Liver (tissue), 9 donors: ENCODE data around the gene SLC26A9. TPM values are rescaled to one million over a fixed set of nuclear protein-coding genes. Genes with fewer than 3 reads are reported as not detected.
"Not testable (repeated sequence)": the region's sequence is repeated elsewhere in the genome, so short reads cannot be mapped to it uniquely, and the experiment has no call there.

Experiments
- DNase-seq: peaks from one replicate; pipeline ENCODE4 v3.0.0-alpha.2; 2017; ENCODE audit warnings: low spot score
- H3K27ac ChIP-seq, 2 donors: one replicate each; pipeline ENCODE4 v1.7.0; 2013; ENCODE audit warnings: inconsistent platforms in 2 of 2, low read length in 2 of 2, control low read depth in 1 of 2, low read depth in 1 of 2, mild to moderate bottlenecking in 1 of 2
- H3K27me3 ChIP-seq, 4 donors: one replicate each; pipeline versions ENCODE4 v1.6.1 to v1.7.0; 2013; ENCODE audit warnings: low read length in 3 of 4, inconsistent platforms in 1 of 4, mild to moderate bottlenecking in 1 of 4, moderate library complexity in 1 of 4; ENCODE audit not compliant: control insufficient read depth in 4 of 4, insufficient read depth in 4 of 4
- H3K36me3 ChIP-seq, 4 donors: one replicate each; pipeline versions ENCODE4 v1.6.1 to v1.7.0; 2013; ENCODE audit warnings: low read length in 3 of 4, mild to moderate bottlenecking in 3 of 4, low read depth in 1 of 4, moderate library complexity in 1 of 4; ENCODE audit not compliant: control insufficient read depth in 4 of 4, insufficient read depth in 3 of 4
- H3K4me1 ChIP-seq, 4 donors: one replicate each; pipeline versions ENCODE4 v1.6.1 to v1.7.0; 2013; ENCODE audit warnings: low read length in 3 of 4, mild to moderate bottlenecking in 3 of 4, moderate library complexity in 1 of 4; ENCODE audit not compliant: control insufficient read depth in 4 of 4, insufficient read depth in 4 of 4
- H3K4me3 ChIP-seq, 3 donors: one replicate each; pipeline versions ENCODE4 v1.6.1 to v1.7.0; 2013; ENCODE audit warnings: low read length in 3 of 3, control low read depth in 1 of 3, low read depth in 1 of 3, mild to moderate bottlenecking in 1 of 3
- H3K9ac ChIP-seq, 2 donors: one replicate each; pipeline ENCODE4 v1.7.0; 2013; ENCODE audit warnings: low read length in 2 of 2, mild to moderate bottlenecking in 2 of 2, moderate library complexity in 2 of 2, control low read depth in 1 of 2, low read depth in 1 of 2
- H3K9me3 ChIP-seq, 4 donors: one replicate each; pipeline versions ENCODE4 v1.6.1 to v1.7.0; 2013; ENCODE audit warnings: low read length in 3 of 4; ENCODE audit not compliant: control insufficient read depth in 4 of 4
- HNF4A ChIP-seq, 2 donors: conservative IDR thresholded peaks; 2 replicates each; pipeline ENCODE4 v1.6.1; 2016; ENCODE audit warnings: antibody characterized with exemption in 2 of 2, mild to moderate bottlenecking in 2 of 2
- RXRA ChIP-seq, 2 donors: IDR thresholded peaks; 2 replicates each; pipeline ENCODE4 v1.6.1; 2017 to 2018; ENCODE audit warnings: antibody characterized with exemption in 2 of 2, mild to moderate bottlenecking in 1 of 2
- WGBS: extraction: QIAGEN DNeasy Blood & Tissue Kit; methylation state at CpG from one replicate; pipeline ENCODE4 v1.1.7; 2013; 5-methylcytosine and 5-hydroxymethylcytosine counted together
- polyA plus RNA-seq, 2 donors: library from polyadenylated mRNA; stranded (reverse) in 1 of 2; unstranded in 1 of 2; fragments of 200-250 nt in 1 of 2; fragments of >200 nt in 1 of 2; fragmentation: Nextera tagmentation in 1 of 2; extraction: Ambion mirVana in 1 of 2; gene quantifications; one replicate each; pipeline versions ENCODE4 v1.2.1 to v1.2.3, GENCODE V29; 2013 to 2015
- total RNA-seq, 2 donors: library from RNA; depleted of rRNA; stranded (reverse); fragments of >200 nt; gene quantifications; one replicate each; pipeline ENCODE4 v1.2.3, GENCODE V29; 2014
- donor health status: healthy.
- donor health status: healthy.
- donor health status: healthy.
- donor health status: healthy.
- donor health status: healthy.

Gene SLC26A9
- total and polyA plus RNA-seq, 4 donors, result not detected

DNA sequence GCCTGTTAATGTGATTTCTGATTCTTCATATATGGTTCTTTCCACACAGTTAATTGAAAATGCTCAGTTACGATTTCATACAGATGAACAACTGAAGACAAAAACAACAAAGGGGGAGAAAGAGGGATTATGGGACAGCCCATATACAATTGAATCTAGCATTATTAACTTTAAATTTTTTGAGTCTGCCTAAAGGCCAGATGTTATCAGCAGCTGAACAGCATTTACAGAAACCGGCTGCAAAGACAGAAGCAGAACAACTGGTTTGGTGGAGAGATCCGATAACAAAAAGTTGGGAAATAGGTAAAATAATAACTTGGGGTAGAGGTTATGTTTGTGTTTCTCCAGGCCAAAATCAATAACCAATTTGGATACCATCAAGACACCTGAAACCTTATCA is 49.1 kb downstream of the SLC26A9 start:
- H3K9ac ChIP-seq, H3K4me1 ChIP-seq, H3K9me3 ChIP-seq, H3K27ac ChIP-seq, DNase-seq, H3K27me3 ChIP-seq, H3K4me3 ChIP-seq, H3K36me3 ChIP-seq: not testable (repeated sequence)
- 49% methylated on average over 3 of the region's 3 CpGs for WGBS
- TF ChIP-seq RXRA (IDR thresholded peaks at IDR 0.05) (peak in 1 of 2 donors; percentile 31), HNF4A (conservative IDR thresholded peaks at IDR 0.05) (peak in 1 of 2 donors; percentile 9)

DNA sequence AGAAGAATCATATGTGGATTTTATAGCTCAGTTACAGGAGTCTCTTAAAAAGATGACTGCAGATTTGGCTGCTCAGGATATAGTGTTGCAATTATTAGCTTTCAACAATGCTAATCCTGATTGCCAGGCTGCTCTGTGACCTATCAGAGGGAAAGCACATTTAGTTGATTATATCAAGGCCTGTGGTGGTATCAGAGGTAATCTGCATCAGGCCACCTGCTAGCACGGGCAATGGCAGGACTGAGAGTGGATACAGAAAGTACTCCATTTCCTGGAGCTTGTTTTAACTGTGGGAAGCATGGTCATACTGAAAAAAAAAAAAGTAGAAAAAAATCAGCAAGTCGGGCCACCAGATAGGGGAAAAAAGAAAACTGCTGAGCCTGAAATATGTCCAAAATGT is 51.1 kb downstream of the SLC26A9 start:
- H3K36me3 ChIP-seq, H3K27ac ChIP-seq, H3K27me3 ChIP-seq, H3K9ac ChIP-seq, H3K9me3 ChIP-seq, DNase-seq, H3K4me1 ChIP-seq, H3K4me3 ChIP-seq: not testable (repeated sequence)
- WGBS, result 54% methylated on average over 2 of the region's 2 CpGs

DNA sequence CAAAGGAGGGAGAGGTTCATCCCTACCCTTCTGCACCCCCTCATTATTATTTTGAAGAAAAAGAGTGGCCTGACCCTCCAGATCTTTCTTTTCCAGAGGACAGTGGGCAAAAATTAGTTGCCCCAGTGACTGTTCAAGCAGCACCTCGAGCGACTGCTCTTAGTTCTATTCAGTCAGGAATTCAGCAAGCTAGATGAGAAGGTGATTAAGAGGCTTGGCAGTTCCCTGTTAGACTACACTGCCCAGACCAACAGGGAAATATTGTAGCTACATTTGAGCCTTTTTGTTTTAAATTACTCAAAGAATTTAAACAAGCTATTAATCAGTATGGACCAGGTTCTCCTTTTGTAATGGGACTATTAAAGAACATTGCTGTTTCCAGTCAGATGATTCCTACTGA is 51.8 kb downstream of the SLC26A9 start:
- H3K4me1 ChIP-seq, H3K9me3 ChIP-seq, H3K9ac ChIP-seq, H3K36me3 ChIP-seq, H3K27me3 ChIP-seq, H3K4me3 ChIP-seq, DNase-seq, H3K27ac ChIP-seq: not testable (repeated sequence)
- WGBS, result 95% methylated on average over 2 of the region's 2 CpGs

DNA sequence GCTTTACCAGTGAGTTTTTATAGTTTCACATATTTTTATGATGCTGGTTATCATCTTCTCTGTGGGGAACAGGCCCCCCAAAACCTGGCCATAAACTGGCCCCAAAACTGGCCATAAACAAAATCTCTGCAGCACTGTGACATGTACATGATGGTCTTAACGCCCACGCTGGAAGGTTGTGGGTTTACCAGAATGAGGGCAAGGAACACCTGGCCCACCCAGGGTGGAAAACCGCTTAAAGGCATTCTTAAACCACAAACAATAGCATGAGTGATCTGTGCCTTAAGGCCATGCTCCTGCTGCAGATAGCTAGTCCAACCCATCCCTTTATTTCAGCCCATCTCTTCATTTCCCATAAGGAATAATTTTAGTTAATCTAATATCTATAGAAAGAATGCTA is 52.6 kb downstream of the SLC26A9 start:
- H3K27ac ChIP-seq, result not testable (repeated sequence)
- WGBS, result 91% methylated on average over 3 of the region's 3 CpGs

DNA sequence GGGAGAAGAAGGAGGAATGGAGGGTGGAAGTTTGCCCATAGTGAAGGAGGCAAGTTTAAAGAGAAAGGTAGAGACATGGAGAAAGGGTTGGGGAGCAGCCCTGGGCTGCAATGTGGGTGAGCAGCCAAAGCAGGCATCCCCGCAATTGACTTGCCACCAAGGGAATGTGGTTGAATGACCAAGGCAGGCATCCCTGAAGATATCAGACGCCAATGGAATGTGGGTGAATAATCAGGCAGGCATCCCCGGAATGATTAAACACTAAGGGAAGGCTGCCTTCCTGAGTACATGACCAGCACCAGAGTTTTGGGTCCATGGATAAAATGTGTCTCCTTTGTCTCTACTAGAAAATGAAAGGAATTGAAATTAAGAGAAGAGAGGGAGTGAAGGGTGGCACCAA is 53.5 kb downstream of the SLC26A9 start:
- not testable (repeated sequence) for H3K9ac ChIP-seq, H3K9me3 ChIP-seq, H3K36me3 ChIP-seq, H3K4me1 ChIP-seq, H3K4me3 ChIP-seq, DNase-seq, H3K27ac ChIP-seq, H3K27me3 ChIP-seq
- WGBS, result 85% methylated on average over 3 of the region's 3 CpGs

More for the DNA sequence above, 52.6 kb downstream of the SLC26A9 start:
- H3K9me3 ChIP-seq, H3K9ac ChIP-seq, DNase-seq, H3K36me3 ChIP-seq, H3K4me3 ChIP-seq, H3K27me3 ChIP-seq, H3K4me1 ChIP-seq: not testable (repeated sequence)

DNA sequence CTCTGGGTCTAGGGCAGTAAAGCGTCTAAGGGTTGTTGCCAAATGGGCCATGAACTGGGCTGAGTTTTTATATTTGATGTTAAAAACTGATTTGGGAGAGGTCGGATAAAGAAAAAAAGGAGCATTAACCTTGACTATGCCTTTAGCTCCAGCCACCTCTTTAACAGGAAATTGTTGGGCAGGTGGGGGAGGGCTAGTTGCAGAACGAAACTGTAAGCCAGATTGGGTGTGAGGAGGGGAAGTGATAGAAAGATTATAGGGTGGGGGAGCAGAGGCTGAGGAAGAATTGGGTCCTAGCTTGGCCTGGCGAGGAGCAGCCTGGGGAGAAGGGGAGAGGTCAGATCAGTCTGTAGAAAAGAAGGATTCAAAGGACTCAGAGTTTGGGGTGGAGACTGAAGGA is 54.2 kb downstream of the SLC26A9 start:
- not testable (repeated sequence) for H3K4me3 ChIP-seq, H3K9ac ChIP-seq, H3K9me3 ChIP-seq, H3K27me3 ChIP-seq, H3K4me1 ChIP-seq, H3K36me3 ChIP-seq, DNase-seq, H3K27ac ChIP-seq
- WGBS, result 85% methylated on average over 4 of the region's 4 CpGs
